HG03039 (cell line): ENCODE data around the gene MICU1.

Source experiments
- ATAC-seq: cut with Tn5 transposase; IDR thresholded peaks from one replicate; pipeline ENCODE4 v1.9.1; 2021; ENCODE audit warnings: mild to moderate bottlenecking, moderate library complexity; ENCODE audit not compliant: unreplicated experiment

MICU1 gene

GRCh38 chr10:72318418-72319262, 307.2 kb downstream of the MICU1 start:
- ATAC-seq, result no peak
